Motor neuron (in vitro differentiated cells): ENCODE measurements around the gene NKAPL. TPM values are rescaled to one million over a fixed set of nuclear protein-coding genes. Genes with fewer than 3 reads are reported as not detected.
A peak's percentile ranks its signal among the peaks of the same experiment; 100 is the strongest.

Experiments
- ATAC-seq, 8 experiments: fragments of 200-7000 bp; cut with Tn5 transposase; replicated peaks in 6 of 8; 2 replicates each; pipeline ENCODE4 v1.8.0; 2021; ENCODE audit warnings: mild to moderate bottlenecking in 8 of 8, moderate library complexity in 8 of 8
- H3K27ac ChIP-seq, 2 donors: fragments of 250-450 bp; sonication (Bioruptor Pico); 2 replicates each; pipeline ENCODE4 v1.9.0; 2021; ENCODE audit warnings: antibody characterized with exemption in 2 of 2, mild to moderate bottlenecking in 2 of 2, moderate library complexity in 1 of 2
- H3K4me1 ChIP-seq, 2 donors: fragments of 250-450 bp; sonication (Bioruptor Pico); replicated peaks in 1 of 2; 2 replicates each; pipeline ENCODE4 v1.6.1; 2021; ENCODE audit warnings: antibody characterized with exemption in 2 of 2, mild to moderate bottlenecking in 2 of 2, moderate library complexity in 1 of 2
- H3K4me3 ChIP-seq, 5 donors: fragments of 250-450 bp; sonication (Bioruptor Pico); 2 replicates each; pipeline ENCODE4 v1.9.0; 2021; ENCODE audit warnings: antibody characterized with exemption in 5 of 5, mild to moderate bottlenecking in 5 of 5, moderate library complexity in 4 of 5
- WGBS, 10 experiments: fragments of 450-650 bp; shearing (Covaris generic); methylation state at CpG; one replicate each; pipeline ENCODE4 v1.0.0; 2022; 5-methylcytosine and 5-hydroxymethylcytosine counted together
- in situ Hi-C, 9 experiments: fragments of 400-800 bp; cut with MboI; loops; one replicate each; pipeline ENCODE4 v1.15.0; 2021; ENCODE audit warnings: low sequenced_read_pairs in 9 of 9, low pct_unique_long_range_greater_than_20kb in 2 of 9; ENCODE audit not compliant: unreplicated experiment in 9 of 9
- total RNA-seq, 8 experiments: library from RNA; unstranded; fragments of 300-600 nt; gene quantifications; 2 replicates each; pipeline versions ENCODE4 v1.2.3 to v1.2.4, GENCODE V29; 2022

Gene NKAPL
- total RNA-seq, 8 experiments from 2014 or later = 0.14 to 5.3 (median 0.42) TPM; not detected in 3

DNA sequence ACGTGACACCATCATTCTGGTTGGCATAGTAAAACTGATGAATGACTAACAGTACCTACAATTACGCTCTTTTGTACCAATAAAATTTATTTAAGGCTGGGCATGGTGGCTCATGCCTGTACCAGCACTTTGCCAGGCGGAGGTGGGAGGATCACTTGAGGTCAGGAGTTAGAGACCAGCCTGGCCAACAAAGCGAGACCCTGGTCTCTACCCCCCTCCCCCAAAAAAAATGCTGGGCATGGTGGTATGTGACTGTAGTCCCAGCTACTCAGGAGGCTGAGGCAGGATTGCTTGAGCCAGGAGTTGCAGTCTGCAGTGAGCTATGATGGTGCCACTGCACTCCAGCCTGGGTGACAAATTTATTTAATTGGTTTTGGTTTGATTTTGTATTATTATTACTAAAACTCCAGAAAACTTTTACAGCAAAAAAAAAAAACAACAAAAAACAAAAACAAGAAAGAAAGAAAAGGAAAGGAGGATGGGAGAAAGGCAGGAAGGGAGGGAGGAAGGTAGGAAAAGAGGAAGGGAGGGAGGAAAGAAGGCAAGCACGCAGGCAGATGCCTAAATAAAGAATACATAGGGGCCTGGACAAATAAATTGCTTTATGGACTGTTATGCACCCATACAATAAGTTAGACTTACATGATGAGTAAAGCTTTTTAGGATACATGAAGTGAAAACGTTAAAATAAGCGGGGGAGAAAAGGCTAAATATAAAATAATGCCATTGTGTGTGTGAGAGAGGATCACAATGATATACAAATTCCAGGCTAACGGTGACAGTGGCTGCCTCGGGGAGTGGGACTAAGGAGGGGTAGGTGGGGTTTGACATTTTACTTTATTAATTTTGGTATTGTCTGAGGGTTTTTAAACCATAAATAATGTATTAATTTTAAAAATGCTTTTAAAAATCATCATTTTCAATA lies 34.7 kb upstream of the NKAPL start:
- ATAC-seq = no peak
- in situ Hi-C loops = no loop called here
- WGBS, 10 experiments = 14 to 70% (median 56%) methylated on average over 2 to 9 of the region's 9 CpGs
- Histone ChIP-seq H3K4me1 (peaks cover 2 to 17% of the 10 kb centered on the region in 2 donors), H3K4me3 (peak overlapping the region; percentile 56 to 82 (median 69)), H3K27ac (peak overlapping the region; percentile 64 to 70)

DNA sequence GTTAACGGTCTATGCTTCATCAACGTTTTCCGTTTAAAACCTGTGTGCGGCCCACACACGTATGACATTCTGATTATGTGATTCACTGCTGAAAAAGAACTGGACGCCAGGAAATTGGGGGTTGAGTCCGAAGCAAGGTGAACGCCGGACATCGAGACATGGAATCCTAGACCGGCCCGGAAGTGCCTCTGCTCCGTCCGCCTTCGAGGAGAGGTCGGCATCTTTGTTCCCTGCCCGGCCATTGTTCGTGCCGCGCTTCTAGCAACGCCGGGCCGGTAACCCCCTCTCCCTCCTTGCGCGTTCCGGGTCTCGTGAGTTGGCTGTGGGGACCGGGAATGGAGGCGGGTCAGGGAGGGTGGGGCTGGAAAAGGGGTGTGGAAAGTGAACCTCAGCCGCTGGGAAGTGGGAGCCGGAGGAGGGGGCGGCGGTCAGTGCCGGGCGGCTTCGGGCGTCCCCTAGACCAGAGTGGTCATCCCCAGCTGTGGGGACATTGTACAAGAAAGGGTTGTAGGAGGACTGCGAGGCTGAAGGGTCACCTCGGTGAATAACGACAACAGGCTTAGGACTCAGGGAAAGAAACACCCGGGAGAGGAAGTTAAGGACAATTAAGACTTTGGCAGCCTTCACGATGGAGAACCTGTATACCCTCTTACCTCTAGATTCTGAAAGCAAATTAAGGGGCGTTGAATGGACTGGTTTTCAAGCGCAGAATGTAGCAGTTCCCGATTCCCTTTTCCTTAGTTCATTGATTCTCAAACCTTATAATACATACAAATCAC lies 33.9 kb upstream of the NKAPL start, which contains the start of gene ZSCAN9:
TSS of gene ZSCAN9 (plus strand) at position 220 of the 779 bp plus-strand sequence. CDS start 1,810 bp downstream, outside the sequence.
- H3K27ac ChIP-seq = peak within 1 kb of the TSS; percentile 64 to 70
- H3K4me3 ChIP-seq = peak within 1 kb of the TSS; percentile 56 to 82 (median 69)
- in situ Hi-C loops = no loop called here
- WGBS, 10 experiments = 0 to 7% (median 1%) methylated on average over 6 to 18 of the region's 45 CpGs
- peaks cover 2 to 17% of the 10 kb centered on the region in 2 donors for H3K4me1 ChIP-seq
- ATAC-seq = peak; percentile 93 to 99 (median 98)

DNA sequence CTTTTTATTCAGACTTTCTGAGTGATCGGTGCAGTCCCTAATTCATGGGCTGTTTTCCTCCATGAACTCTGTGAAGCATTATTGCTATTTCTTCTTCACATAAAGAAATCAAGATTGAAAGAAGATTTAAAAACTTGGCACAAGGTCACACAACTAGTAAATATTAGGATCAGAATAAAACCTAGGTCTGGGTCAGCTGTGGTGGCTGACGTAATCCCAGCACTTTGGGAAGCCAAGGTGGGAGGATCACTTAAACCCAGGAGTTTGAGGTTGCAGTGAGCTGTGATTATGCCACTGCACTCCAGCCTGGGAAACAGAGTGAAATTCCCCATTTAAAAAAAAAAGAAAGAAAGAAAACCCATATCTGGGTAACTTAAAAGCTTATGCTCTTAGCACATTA lies 32.6 kb upstream of the NKAPL start:
- Histone ChIP-seq H3K4me3 (peak overlapping the region in 2 of 5 donors; percentile 56 to 78), H3K4me1 (peaks cover 2 to 17% of the 10 kb centered on the region in 2 donors), H3K27ac (no peak overlapping the region)
- in situ Hi-C loops = no loop called here
- 50 to 100% (median 85%) methylated on average over 1 to 2 of the region's 2 CpGs for WGBS, 10 experiments
- ATAC-seq = no peak

DNA sequence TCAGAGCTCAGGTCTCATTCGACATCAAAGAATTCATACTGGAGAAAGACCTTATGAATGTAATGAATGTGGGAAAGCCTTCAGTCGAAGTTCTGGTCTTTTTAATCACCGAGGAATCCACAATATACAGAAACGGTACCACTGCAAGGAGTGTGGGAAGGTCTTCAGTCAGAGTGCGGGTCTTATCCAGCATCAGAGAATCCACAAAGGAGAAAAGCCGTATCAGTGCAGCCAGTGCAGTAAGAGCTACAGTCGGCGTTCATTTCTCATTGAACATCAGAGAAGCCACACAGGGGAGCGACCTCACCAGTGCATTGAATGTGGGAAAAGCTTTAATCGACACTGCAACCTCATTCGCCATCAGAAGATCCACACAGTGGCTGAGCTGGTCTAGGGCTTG lies 26.3 kb upstream of the NKAPL start:
- H3K4me3 ChIP-seq = no peak overlapping the region
- H3K27ac ChIP-seq = no peak overlapping the region
- no peaks in the 10 kb centered on the region for H3K4me1 ChIP-seq
- in situ Hi-C loops = no loop called here
- WGBS, 10 experiments = 70 to 96% (median 93%) methylated on average over 2 to 10 of the region's 11 CpGs; no CpG with 5 or more reads in 1 of the 10 experiments
- no peak for ATAC-seq

DNA sequence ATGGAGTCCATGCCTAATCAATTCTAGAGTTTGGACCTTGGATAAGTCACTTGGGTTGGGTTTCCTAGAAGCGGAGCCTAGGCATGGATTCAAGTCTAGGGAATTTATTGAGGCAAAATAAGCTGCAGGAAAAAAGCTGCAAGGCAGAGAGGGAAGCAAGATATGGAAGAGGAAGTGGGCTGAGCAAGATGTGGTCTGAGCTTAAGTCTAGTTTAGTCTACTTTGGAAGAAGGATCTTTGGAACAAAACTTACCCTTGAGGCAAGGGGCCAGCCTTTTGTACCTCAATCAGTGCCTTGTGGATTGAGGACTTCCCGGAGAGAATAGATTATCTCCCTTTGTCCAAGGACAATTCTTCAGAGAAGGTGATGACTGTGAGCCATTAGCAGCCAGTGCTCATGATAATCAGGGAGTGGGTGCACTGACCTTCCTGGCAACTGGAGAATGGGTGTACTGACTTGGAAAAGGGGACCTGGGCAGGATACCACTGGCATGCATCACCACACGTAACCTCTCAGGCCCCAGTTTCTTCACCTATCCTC lies 23.1 kb upstream of the NKAPL start:
- in situ Hi-C loops = no loop called here
- no peak overlapping the region for H3K4me3 ChIP-seq
- no peak for ATAC-seq
- no peak overlapping the region for H3K27ac ChIP-seq
- H3K4me1 ChIP-seq = no peaks in the 10 kb centered on the region
- 74 to 100% (median 88%) methylated on average over 1 to 3 of the region's 3 CpGs; no CpG with 5 or more reads in 2 of the 10 experiments for WGBS, 10 experiments

DNA sequence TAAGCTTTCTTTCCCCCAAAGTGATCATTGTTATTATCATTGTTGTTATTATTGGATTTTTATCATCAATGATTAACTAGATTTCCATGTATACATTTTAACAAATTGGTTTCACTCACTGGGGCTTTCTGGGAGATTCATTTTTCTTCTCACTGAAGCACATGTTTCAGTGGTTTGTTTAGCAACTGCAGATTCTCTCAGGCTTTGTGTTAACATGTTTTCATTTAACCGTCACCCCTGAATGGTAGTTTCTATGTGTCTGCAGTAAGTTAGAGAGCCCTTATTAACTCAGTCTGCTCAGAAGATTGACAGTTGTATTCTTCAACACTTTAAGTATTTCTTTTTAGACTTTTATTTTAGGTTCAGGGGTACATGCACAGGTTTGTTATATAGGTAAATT lies 19.5 kb upstream of the NKAPL start:
- Histone ChIP-seq H3K4me3 (no peak overlapping the region), H3K4me1 (no peaks in the 10 kb centered on the region), H3K27ac (no peak overlapping the region)
- WGBS, 10 experiments = 23 to 100% (median 80%) methylated on average over 1 of the region's 1 CpG; no CpG with 5 or more reads in 1 of the 10 experiments
- in situ Hi-C loops = no loop called here
- ATAC-seq = no peak

DNA sequence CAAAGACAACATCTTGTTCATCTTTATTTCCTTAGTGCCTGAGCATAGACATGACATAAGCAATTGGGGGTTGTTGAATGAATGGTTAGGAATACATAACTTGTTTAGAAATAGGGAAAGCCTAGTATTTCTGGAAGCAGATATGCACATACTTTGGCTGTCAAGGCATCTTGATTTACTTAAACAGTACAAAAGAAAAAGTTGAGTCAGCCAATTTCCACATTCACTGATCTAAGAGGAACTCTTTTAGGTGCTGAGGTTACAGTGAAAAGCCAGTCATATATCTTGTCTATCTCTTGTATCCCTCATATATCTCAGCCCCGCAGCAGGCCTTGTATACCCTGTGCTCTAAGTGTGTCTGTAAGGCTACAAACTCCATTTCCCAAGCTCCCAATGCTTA lies 18.6 kb upstream of the NKAPL start:
- ATAC-seq = peak in 2 of 8 experiments; percentile 85 to 93
- no peak overlapping the region for H3K27ac ChIP-seq
- in situ Hi-C loops = no loop called here
- WGBS, 10 experiments = 83 to 100% (median 100%) methylated on average over 1 of the region's 1 CpG; no CpG with 5 or more reads in 5 of the 10 experiments
- H3K4me3 ChIP-seq = no peak overlapping the region
- H3K4me1 ChIP-seq = no peaks in the 10 kb centered on the region

DNA sequence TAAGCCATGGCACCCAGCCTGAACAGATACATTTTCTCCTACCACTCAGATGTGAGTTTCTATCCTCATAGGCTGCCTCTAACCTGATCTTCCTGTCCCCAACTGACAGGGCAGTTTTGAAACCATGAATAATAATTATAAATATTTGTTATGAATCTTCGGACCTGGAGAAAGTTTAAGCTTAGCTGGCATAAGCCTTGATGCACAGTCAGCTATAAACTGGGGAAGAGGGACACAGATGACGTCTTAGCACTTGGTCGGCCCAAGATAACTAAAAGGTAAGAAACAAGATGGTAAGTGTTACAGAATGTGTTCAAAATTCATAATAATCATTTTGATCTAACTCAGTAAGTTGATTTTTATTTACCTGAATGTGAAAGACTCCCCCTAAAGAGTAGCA lies 15.2 kb upstream of the NKAPL start:
- Histone ChIP-seq H3K4me1 (no peaks in the 10 kb centered on the region), H3K4me3 (no peak overlapping the region), H3K27ac (no peak overlapping the region)
- WGBS, 10 experiments = 83 to 100% (median 96%) methylated on average over 1 to 3 of the region's 3 CpGs; no CpG with 5 or more reads in 1 of the 10 experiments
- in situ Hi-C loops = no loop called here
- ATAC-seq = no peak

DNA sequence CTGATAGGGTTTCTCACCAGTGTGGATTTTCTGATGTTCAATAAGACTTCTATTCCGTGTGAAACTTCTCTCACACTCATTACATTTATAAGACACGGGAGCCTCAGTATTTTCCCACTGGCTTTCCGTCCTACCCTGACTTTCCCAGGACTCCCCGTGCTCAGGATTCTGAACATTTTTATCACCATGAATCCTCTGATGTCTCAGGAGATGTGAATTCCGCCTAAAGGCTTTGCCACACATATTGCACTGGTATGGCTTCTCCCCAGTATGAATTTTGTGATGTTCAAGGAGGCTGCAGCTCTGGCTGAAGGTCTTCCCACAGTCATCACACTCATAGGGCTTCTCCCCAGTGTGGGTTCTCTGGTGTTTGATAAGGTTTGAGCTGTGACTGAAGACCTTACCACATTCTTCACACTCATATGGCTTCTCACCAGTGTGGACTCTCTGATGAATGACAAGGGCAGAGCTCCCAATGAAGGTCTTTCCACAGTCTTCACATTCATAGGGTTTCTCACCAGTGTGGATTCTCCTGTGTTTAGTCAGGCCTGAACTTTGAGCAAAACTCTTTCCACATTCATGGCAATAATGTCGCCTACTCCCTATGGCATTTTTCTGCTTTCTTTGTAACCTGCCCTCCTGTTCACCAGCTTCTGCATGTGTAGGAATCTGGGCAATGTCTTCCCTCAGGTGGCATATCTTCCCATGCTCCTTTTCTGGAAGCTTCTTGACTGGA lies 13.7 kb upstream of the NKAPL start:
- in situ Hi-C loops = no loop called here

DNA sequence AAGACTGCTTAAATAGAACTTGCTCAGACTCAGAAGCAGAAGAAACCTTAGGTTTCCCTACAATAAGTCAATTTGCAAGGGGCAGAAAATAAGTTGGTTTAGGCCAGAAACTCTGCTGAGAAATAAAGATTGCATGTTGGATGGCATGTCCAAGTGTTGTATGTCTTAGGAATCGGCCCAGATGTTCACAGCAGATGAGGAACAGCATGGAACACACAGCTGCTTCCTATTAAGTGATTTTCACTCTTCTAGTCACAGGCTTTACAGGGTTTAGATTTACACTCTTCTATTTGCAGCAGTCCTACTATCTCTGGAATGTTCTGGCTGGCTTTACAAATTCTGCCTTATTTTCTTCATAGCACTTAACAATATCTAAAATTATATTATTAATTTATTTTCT lies 10.2 kb upstream of the NKAPL start:
- no peak for ATAC-seq

More for the DNA sequence above, 13.7 kb upstream of the NKAPL start:
- 67 to 100% (median 93%) methylated on average over 1 to 6 of the region's 6 CpGs for WGBS, 10 experiments
- H3K4me3 ChIP-seq = no peak overlapping the region
- ATAC-seq = no peak
- no peak overlapping the region for H3K27ac ChIP-seq
- peaks cover 0 to 2% of the 10 kb centered on the region in 2 donors for H3K4me1 ChIP-seq

DNA sequence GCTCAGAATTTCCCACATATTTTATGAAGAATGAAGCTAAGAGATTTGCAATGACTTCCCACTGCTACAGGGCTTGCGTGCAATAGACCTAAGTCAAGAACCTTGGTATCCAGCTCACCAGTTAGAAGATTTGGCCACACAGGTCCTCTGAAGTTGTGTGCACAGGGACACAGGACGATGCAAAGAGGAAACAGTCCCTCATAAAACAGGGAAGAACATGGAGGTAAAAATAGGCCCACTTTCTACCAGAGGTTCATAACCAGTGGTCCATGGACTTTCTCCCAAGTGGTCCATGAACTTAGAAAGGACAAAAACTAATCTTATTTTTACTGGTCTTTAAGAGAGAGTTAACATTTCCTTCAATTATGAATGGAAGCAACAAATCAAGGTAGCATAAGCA lies 8.3 kb upstream of the NKAPL start:
- Histone ChIP-seq H3K4me1 (peaks cover 10 to 14% of the 10 kb centered on the region in 2 donors), H3K27ac (no peak overlapping the region), H3K4me3 (peak overlapping the region; percentile 52 to 88 (median 63))
- ATAC-seq = no peak
- in situ Hi-C loops = loop anchor here in 1 of 9 experiments (25.0 kb wide), 1 partner anchor 113 kb away; the partner anchor contains the start of gene ZKSCAN8
- 17 to 100% (median 78%) methylated on average over 1 to 2 of the region's 2 CpGs; no CpG with 5 or more reads in 2 of the 10 experiments for WGBS, 10 experiments

More for the DNA sequence above, 10.2 kb upstream of the NKAPL start:
- WGBS, 10 experiments = 0 to 100% (median 81%) methylated on average over 1 of the region's 1 CpG
- in situ Hi-C loops = no loop called here
- H3K27ac ChIP-seq = no peak overlapping the region
- peaks cover 10 to 14% of the 10 kb centered on the region in 2 donors for H3K4me1 ChIP-seq
- H3K4me3 ChIP-seq = no peak overlapping the region

DNA sequence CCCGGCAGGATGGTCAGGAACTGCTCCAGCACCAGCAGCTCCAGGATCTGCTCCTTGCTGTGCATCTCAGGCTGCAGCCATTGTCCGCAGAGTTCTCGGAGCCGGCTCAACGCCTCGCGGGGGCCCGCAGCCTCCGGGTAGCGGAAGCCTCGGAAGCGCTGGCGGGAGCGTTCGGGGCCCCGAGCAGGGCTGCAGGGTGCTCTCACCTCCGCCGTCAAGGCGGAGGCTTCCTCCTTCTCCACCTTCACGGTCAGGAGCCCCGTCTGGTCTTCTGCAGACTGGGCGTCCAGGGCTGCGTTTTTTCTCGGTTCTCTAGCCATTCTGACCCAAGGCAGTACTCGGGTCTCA lies 7.5 kb upstream of the NKAPL start:
- ATAC-seq = peak; percentile 48 to 76 (median 58)
- peaks cover 10 to 14% of the 10 kb centered on the region in 2 donors for H3K4me1 ChIP-seq
- in situ Hi-C loops = loop anchor here in 1 of 9 experiments (25.0 kb wide), 1 partner anchor 114 kb away; the partner anchor contains the start of gene ZKSCAN8
- H3K27ac ChIP-seq = peak overlapping the region; percentile 1 to 56
- peak overlapping the region; percentile 52 to 88 (median 63) for H3K4me3 ChIP-seq
- 0% methylated on average over 3 to 19 of the region's 25 CpGs; no CpG with 5 or more reads in 4 of the 10 experiments for WGBS, 10 experiments
